GM12872 (cell line): ENCODE results near the gene NOSTRIN.

ENCODE experiments used
- CTCF ChIP-seq: IDR thresholded peaks from 3 replicates; pipeline ENCODE4 v1.5.1; 2011; ENCODE audit warnings: low read depth, mild to moderate bottlenecking, low read length, moderate library complexity; ENCODE audit not compliant: insufficient read depth

Gene NOSTRIN

GRCh38 chr2:168884975-168885374 lies 82.5 kb downstream of the NOSTRIN start:
- TF ChIP-seq CTCF = no peak

GRCh38 chr2:168889635-168890005 lies 87.2 kb downstream of the NOSTRIN start:
- TF ChIP-seq CTCF = no peak

- no peak for TF ChIP-seq CTCF
Observed at GRCh38 chr2:168890006-168890782, 87.8 kb downstream of the NOSTRIN start, which contains the start of gene SPC25. SPC25 (minus strand) TSS chr2:168890430; CDS start chr2:168889519, 911 bp downstream.

- no peak for TF ChIP-seq CTCF
Observed at GRCh38 chr2:168892327-168892726, 89.9 kb downstream of the NOSTRIN start.

GRCh38 chr2:168894101-168894500 lies 91.7 kb downstream of the NOSTRIN start:
- TF ChIP-seq CTCF = no peak

- TF ChIP-seq CTCF = no peak
Observed at GRCh38 chr2:168894720-168895119, 92.3 kb downstream of the NOSTRIN start.

- TF ChIP-seq CTCF = no peak
Observed at GRCh38 chr2:168895771-168896170, 93.3 kb downstream of the NOSTRIN start.

- no peak for TF ChIP-seq CTCF
Observed at GRCh38 chr2:168896783-168897182, 94.3 kb downstream of the NOSTRIN start.
